K562 (cell line): ENCODE results near the gene ABCA10. TPM values are rescaled to one million over a fixed set of nuclear protein-coding genes. Genes with fewer than 3 reads are reported as not detected.

ENCODE experiments used
- ARHGAP35 ChIP-seq: fragments of 450-650 bp; IDR thresholded peaks from 2 replicates; pipeline ENCODE4 v1.6.1; 2018; ENCODE audit not compliant: partially characterized antibody
- CBFA2T3 ChIP-seq: fragments of 450-650 bp; IDR thresholded peaks from 2 replicates; pipeline ENCODE4 v1.6.1; 2017
- ETV5 ChIP-seq: sonication (generic); formaldehyde crosslinking; IDR thresholded peaks from 2 replicates; pipeline ENCODE4 v1.4.0; 2020; ENCODE audit warnings: low read depth, mild to moderate bottlenecking, missing genetic modification reagents
- KLF10 ChIP-seq: fragments of 250-450 bp; sonication (Bioruptor Pico); IDR thresholded peaks from 2 replicates; pipeline ENCODE4 v1.6.1; 2021; ENCODE audit warnings: matching md5 sums
- NFIX ChIP-seq: fragments of 250-450 bp; sonication (Bioruptor Pico); IDR thresholded peaks from 2 replicates; pipeline ENCODE4 v1.4.0; 2020; ENCODE audit warnings: low read depth, mild to moderate bottlenecking, moderate library complexity
- PATZ1 ChIP-seq: fragments of 250-450 bp; sonication (Bioruptor Pico); IDR thresholded peaks from 2 replicates; pipeline ENCODE4 v1.5.0; 2020; ENCODE audit warnings: mild to moderate bottlenecking, borderline replicate concordance
- RBM17 ChIP-seq: fragments of 200-400 bp; formaldehyde crosslinking; IDR thresholded peaks from 2 replicates; pipeline ENCODE4 v1.6.1; 2017; ENCODE audit warnings: low read depth, mild to moderate bottlenecking, low read length, borderline replicate concordance
- VEZF1 ChIP-seq: fragments of 200-800 bp; sonication (Bioruptor generic); IDR thresholded peaks from 2 replicates; pipeline ENCODE4 v1.6.1; 2017; ENCODE audit warnings: missing genetic modification characterization, missing compliant biosample characterization
- ZBTB49 ChIP-seq: sonication (generic); formaldehyde crosslinking; IDR thresholded peaks from 2 replicates; pipeline ENCODE4 v1.8.0; 2022; ENCODE audit warnings: missing genetic modification reagents, mild to moderate bottlenecking, borderline replicate concordance
- ZNF551 ChIP-seq: fragments of 250-450 bp; sonication (Bioruptor Pico); IDR thresholded peaks from 2 replicates; pipeline ENCODE4 v1.5.0; 2021; ENCODE audit warnings: mild to moderate bottlenecking, moderate library complexity
- ZNF561 ChIP-seq: fragments of 450-650 bp; formaldehyde crosslinking; conservative IDR thresholded peaks from 2 replicates; pipeline ENCODE4 v1.4.0; 2020; ENCODE audit warnings: mild to moderate bottlenecking, moderate library complexity
- polyA plus RNA-seq, 8 experiments: library from polyadenylated mRNA; depleted of rRNA in 4 of 8; stranded (reverse) in 5 of 8; unstranded in 3 of 8; fragments of >200 nt; fragmentation: Nextera tagmentation in 2 of 8; fragmentation: Illumina TruSeq in 1 of 8; extraction: Ambion mirVana in 2 of 8; extraction: Trizol in 1 of 8; gene quantifications; 2 replicates each; pipeline versions ENCODE4 v1.2.1 to v1.2.3, GENCODE V29; 2011 to 2014; ENCODE audit warnings: inconsistent platforms in 1 of 8, missing spikeins in 1 of 8
- total RNA-seq, 7 experiments: library from RNA; depleted of rRNA in 6 of 7; stranded (reverse); fragments of >200 nt in 6 of 7; fragmentation: Illumina TruSeq in 2 of 7; extraction: Trizol in 2 of 7; gene quantifications; 2 replicates each; pipeline versions ENCODE4 v1.2.1 to v1.2.3, GENCODE V29; 2011 to 2021; ENCODE audit warnings: low replicate concordance in 1 of 7
- TF ChIP-seq, protein P1 (sequence below): fragments of 450-650 bp; IDR thresholded peaks from 2 replicates; pipeline ENCODE4 v1.6.1; 2016; ENCODE audit warnings: low read depth
- TF ChIP-seq, protein P2 (sequence below): sonication (generic); formaldehyde crosslinking; IDR thresholded peaks from 2 replicates; pipeline ENCODE4 v1.8.0; 2023; ENCODE audit warnings: mild to moderate bottlenecking, missing genetic modification reagents

Gene ABCA10
- total and polyA plus RNA-seq, 9 of the 15 experiments (the other 6 are each of a cell fraction or from before 2014, with no cell fraction given): 0.04 to 0.45 (median 0.15) TPM; not detected in 1

DNA sequence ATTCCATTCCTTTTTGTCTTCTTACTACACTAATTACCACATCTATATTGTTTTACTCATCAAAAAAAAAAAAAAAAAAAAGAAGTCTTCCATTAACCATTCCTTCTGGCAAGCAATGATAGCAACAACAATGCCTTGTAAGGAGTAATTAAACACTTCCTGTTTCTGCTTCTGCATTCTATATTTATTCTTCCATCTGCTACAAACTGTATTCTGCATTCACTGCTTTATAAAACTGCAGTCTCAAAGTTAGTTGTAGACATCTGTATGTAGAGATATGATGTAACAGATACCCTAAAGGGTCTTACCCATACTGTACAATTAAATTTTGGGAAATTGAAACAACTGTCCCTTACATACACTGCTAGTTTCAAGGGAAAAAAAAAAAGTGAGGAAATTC is 58.2 kb downstream of the ABCA10 start (continued):
- TF ChIP-seq, protein P1, sequence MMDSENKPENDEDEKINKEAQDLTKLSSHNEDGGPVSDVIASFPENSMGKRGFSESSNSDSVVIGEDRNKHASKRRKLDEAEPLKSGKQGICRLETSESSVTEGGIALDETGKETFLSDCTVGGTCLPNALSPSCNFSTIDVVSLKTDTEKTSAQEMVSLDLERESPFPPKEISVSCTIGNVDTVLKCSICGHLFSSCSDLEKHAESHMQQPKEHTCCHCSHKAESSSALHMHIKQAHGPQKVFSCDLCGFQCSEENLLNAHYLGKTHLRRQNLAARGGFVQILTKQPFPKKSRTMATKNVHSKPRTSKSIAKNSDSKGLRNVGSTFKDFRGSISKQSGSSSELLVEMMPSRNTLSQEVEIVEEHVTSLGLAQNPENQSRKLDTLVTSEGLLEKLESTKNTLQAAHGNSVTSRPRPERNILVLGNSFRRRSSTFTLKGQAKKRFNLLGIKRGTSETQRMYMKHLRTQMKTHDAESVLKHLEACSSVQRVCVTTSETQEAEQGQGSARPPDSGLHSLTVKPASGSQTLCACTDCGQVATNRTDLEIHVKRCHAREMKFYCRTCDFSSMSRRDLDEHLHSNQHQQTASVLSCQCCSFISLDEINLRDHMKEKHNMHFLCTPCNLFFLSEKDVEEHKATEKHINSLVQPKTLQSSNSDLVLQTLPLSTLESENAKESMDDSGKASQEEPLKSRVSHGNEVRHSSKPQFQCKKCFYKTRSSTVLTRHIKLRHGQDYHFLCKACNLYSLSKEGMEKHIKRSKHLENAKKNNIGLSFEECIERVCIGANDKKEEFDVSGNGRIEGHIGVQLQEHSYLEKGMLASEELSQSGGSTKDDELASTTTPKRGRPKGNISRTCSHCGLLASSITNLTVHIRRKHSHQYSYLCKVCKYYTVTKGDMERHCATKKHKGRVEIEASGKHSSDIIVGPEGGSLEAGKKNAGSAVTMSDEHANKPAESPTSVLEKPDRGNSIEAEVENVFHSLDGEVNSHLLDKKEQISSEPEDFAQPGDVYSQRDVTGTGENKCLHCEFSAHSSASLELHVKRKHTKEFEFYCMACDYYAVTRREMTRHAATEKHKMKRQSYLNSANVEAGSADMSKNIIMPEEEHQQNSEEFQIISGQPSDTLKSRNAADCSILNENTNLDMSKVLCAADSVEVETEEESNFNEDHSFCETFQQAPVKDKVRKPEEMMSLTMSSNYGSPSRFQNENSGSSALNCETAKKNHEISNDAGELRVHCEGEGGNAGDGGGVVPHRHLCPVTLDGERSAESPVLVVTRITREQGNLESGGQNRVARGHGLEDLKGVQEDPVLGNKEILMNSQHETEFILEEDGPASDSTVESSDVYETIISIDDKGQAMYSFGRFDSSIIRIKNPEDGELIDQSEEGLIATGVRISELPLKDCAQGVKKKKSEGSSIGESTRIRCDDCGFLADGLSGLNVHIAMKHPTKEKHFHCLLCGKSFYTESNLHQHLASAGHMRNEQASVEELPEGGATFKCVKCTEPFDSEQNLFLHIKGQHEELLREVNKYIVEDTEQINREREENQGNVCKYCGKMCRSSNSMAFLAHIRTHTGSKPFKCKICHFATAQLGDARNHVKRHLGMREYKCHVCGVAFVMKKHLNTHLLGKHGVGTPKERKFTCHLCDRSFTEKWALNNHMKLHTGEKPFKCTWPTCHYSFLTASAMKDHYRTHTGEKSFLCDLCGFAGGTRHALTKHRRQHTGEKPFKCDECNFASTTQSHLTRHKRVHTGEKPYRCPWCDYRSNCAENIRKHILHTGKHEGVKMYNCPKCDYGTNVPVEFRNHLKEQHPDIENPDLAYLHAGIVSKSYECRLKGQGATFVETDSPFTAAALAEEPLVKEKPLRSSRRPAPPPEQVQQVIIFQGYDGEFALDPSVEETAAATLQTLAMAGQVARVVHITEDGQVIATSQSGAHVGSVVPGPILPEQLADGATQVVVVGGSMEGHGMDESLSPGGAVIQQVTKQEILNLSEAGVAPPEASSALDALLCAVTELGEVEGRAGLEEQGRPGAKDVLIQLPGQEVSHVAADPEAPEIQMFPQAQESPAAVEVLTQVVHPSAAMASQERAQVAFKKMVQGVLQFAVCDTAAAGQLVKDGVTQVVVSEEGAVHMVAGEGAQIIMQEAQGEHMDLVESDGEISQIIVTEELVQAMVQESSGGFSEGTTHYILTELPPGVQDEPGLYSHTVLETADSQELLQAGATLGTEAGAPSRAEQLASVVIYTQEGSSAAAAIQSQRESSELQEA: no peak
- TF ChIP-seq CBFA2T3 (peak; percentile 72; the same call in 1 of the 2 replicates), ZNF551 (CRISPR knock-in tag) (no peak), VEZF1 (0 out of 2 replicates have a peak, but pooled peaks have one; percentile 9), PATZ1 (CRISPR knock-in tag) (no peak), ZNF561 (no peak), ARHGAP35 (no peak), RBM17 (no peak), ZBTB49 (CRISPR knock-in tag) (no peak), KLF10 (CRISPR knock-in tag) (no peak), NFIX (CRISPR knock-in tag) (no peak), ETV5 (CRISPR knock-in tag) (no peak)
- TF ChIP-seq, protein P2, sequence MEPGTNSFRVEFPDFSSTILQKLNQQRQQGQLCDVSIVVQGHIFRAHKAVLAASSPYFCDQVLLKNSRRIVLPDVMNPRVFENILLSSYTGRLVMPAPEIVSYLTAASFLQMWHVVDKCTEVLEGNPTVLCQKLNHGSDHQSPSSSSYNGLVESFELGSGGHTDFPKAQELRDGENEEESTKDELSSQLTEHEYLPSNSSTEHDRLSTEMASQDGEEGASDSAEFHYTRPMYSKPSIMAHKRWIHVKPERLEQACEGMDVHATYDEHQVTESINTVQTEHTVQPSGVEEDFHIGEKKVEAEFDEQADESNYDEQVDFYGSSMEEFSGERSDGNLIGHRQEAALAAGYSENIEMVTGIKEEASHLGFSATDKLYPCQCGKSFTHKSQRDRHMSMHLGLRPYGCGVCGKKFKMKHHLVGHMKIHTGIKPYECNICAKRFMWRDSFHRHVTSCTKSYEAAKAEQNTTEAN (CRISPR knock-in tag): no peak
